Measurements from ENCODE around the gene TMEM132A. TPM values are rescaled to one million over a fixed set of nuclear protein-coding genes. Genes with fewer than 3 reads are reported as not detected.
A peak's percentile ranks its signal among the peaks of the same experiment; 100 is the strongest.

TMEM132A gene, protein sequence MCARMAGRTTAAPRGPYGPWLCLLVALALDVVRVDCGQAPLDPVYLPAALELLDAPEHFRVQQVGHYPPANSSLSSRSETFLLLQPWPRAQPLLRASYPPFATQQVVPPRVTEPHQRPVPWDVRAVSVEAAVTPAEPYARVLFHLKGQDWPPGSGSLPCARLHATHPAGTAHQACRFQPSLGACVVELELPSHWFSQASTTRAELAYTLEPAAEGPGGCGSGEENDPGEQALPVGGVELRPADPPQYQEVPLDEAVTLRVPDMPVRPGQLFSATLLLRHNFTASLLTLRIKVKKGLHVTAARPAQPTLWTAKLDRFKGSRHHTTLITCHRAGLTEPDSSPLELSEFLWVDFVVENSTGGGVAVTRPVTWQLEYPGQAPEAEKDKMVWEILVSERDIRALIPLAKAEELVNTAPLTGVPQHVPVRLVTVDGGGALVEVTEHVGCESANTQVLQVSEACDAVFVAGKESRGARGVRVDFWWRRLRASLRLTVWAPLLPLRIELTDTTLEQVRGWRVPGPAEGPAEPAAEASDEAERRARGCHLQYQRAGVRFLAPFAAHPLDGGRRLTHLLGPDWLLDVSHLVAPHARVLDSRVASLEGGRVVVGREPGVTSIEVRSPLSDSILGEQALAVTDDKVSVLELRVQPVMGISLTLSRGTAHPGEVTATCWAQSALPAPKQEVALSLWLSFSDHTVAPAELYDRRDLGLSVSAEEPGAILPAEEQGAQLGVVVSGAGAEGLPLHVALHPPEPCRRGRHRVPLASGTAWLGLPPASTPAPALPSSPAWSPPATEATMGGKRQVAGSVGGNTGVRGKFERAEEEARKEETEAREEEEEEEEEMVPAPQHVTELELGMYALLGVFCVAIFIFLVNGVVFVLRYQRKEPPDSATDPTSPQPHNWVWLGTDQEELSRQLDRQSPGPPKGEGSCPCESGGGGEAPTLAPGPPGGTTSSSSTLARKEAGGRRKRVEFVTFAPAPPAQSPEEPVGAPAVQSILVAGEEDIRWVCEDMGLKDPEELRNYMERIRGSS
- total RNA-seq: 10 to 100 TPM in 1 of 4 donors, 1 to 10 TPM in 3; 5.1 to 10.2 (median 7.0) TPM
- polyA plus RNA-seq: 6.8 TPM
- long read RNA-seq, donor 1, partial matches to known transcripts: 14 of 19 reads
- long read RNA-seq, donor 1, other reads (novel, unspliced or antisense): 4 of 19 reads
- long read RNA-seq, donor 2, partial matches to known transcripts: 5 of 7 reads
- long read RNA-seq, donor 2, other reads (novel, unspliced or antisense): 2 of 7 reads
- long read RNA-seq, donor 3, partial matches to known transcripts: 7 of 8 reads
- long read RNA-seq, donor 3, other reads (novel, unspliced or antisense): 1 of 8 reads
- long read RNA-seq, donor 4, partial matches to known transcripts: 2 of 5 reads
- long read RNA-seq, donor 4, other reads (novel, unspliced or antisense): 0 of 5 reads

DNA sequence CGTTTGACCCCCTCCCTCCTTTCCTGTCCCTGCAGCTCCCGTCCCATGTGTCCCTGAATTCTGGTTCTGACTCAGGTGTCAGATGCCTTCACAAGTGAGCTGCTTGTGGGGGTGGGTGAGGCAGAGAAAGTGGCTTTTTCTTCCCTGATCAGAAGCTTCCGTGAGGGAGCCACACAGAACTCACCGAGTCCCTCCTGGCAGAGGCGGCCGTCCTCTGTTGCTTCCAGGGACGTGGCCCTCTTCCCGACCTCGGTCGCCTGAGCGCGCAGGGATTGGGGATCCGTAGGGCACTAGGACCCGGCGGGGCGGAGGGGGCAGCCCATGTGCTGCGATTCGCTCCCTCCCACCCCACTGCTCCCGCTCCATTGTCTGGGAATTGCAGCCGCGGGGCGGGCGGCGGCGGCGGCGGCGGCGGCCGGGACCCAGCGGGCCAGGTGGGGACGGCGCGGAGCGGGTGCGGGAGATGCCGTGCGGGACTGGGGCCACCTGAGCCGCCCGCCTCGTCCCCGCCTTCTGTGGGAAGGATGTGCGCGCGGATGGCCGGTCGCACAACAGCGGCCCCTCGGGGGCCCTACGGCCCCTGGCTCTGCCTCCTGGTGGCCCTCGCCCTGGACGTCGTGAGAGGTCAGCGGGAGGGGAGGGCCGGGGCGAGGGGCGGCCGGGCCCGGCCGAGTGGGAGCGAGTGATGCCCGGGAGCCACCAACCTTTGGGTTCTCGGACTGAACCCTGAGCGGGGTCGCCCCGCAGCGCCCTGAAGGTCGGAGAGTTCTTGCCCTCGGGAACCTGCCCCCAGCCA lies at the start of gene TMEM132A:
Gene TMEM132A (plus strand): TSS at position 351 of the 796 bp plus-strand sequence. CDS start 174 bp downstream, at position 525.
- intact Hi-C loops (cut with DNase I): no loop called here
- Histone ChIP-seq H3K9me3 (ENCODE audit: control insufficient read depth, low read length) (no peaks in the 10 kb centered on the region), H3K27ac (ENCODE audit: low read length) (no peak within 1 kb of the TSS), H3K4me1 (ENCODE audit: control insufficient read depth, insufficient read depth, low read length) (peaks cover 9% of the 10 kb centered on the region), H3K4me3 (ENCODE audit: low read length) (peak within 1 kb of the TSS; percentile 68), H3K27me3 (ENCODE audit: control insufficient read depth, insufficient read depth) (no peaks in the 10 kb centered on the region)
- DNase-seq: peak; percentile 82 to 91 (median 87)
- peak; percentile 84 to 90 for ATAC-seq
- WGBS: under 1% methylated on average over 68 of the region's 69 CpGs

DNA sequence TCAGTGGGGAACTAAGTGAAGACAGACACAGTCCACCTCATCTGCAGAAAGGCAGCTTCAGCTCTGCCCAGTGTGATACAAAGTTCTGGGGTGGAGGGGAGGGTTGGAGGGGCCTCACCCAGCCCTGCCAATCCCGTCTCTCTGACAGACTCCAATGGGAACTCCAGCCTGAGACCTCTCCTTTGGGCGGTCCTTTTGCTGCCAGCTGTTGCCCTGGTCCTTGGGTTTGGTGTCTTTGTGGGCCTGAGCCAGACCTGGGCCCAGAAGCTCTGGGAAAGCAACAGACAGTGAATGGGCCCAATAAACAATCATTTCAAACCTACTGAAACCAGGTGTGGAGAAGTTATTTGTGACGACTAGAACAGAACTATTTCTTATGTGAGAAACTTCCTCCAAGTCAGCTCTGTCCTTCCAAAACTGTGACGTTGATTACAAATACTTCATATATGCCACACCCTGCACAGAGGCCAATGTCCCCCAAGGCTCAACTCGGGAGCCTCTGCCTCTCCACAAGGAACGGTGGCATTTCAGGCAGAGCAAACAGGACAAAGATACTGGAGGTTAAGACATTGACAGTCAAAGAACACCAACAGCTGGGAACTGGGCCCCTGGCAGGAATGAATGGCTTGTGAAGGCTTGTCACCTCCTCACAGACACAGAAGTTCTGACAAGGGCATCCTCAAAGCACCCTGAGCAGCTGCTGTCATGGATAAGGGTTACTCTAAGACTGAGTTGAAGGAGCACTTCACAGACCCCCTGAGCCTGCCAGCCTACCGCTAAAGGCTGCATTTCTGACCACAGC lies 48.7 kb upstream of the TMEM132A start:
- no peak for ATAC-seq
- peak in 1 of 3 donors; percentile 10 for DNase-seq
- WGBS: 75% methylated on average over 7 of the region's 7 CpGs
- Histone ChIP-seq H3K4me3 (ENCODE audit: low read length) (no peak overlapping the region), H3K4me1 (ENCODE audit: control insufficient read depth, insufficient read depth, low read length) (peaks cover 13% of the 10 kb centered on the region), H3K27me3 (ENCODE audit: control insufficient read depth, insufficient read depth) (no peaks in the 10 kb centered on the region), H3K9me3 (ENCODE audit: control insufficient read depth, low read length) (no peaks in the 10 kb centered on the region), H3K27ac (ENCODE audit: low read length) (no peak overlapping the region)
- intact Hi-C loops (cut with DNase I): no loop called here

DNA sequence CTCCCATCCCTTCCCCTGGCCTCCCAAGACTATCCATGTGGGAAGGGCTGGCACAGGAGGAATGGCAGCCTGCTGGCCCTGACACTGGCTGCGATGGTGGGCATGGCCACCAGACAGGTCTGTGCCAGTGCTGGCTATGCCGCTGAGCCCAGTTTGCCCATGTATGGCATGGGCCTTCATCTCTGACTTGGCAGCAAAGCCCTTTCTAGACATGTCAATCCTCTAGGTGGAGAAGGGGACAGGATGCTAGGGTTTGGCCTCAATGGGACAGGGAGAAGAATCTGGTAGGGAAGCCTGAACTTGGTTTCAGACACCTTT lies 48.1 kb upstream of the TMEM132A start:
- H3K27ac ChIP-seq (ENCODE audit: low read length): no peak overlapping the region
- H3K4me1 ChIP-seq (ENCODE audit: control insufficient read depth, insufficient read depth, low read length): peaks cover 8% of the 10 kb centered on the region
- 100% methylated on average over 2 of the region's 2 CpGs for WGBS

DNA sequence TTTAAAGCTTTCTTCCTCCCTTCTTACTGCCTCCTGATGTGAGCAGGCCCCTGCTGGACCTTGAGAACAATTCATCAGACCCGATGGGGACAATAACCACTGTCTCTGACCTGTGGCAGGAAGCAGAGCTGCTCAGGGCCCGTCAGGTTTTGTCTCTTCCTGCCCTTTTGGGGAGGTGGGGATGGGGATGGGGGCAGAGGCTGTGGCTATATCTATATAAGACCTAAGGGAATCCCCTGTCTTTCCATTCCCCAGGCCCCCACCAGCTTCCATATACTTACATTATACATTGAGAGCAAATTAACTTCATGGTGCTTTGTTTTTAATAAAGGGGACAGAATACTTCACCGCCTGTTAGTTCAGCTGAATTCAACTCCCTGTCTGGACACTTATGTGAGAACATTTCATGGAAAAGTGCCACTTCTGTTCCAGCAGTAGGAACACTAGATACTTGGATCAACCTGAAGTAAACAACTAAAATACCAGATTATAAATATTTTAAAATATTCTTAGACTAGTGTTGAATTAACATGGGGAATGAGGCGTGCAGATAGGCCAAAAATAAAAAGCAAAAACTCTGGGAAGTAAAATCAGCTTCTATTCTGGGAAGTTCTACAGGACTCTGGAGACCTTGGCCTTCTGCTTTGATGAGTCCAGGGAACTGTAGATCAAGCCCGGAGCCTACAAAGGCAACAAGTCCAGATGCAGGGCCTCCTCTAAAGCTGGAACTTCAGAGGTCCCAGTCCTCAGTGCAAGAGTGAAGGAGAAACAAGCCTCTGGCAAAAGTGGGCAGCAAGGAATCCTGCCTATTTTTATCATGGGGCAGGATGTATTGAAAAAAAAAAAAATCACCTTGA lies 45.8 kb upstream of the TMEM132A start:
- Histone ChIP-seq H3K4me3 (ENCODE audit: low read length) (no peak overlapping the region), H3K9me3 (ENCODE audit: control insufficient read depth, low read length) (no peaks in the 10 kb centered on the region), H3K27me3 (ENCODE audit: control insufficient read depth, insufficient read depth) (no peaks in the 10 kb centered on the region), H3K4me1 (ENCODE audit: control insufficient read depth, insufficient read depth, low read length) (no peaks in the 10 kb centered on the region), H3K27ac (ENCODE audit: low read length) (no peak overlapping the region)
- ATAC-seq: peak in 1 of 2 donors; percentile 66
- DNase-seq: peak in 1 of 3 donors; percentile 13
- intact Hi-C loops (cut with DNase I): no loop called here
- whole genome bisulfite sequencing: 51% methylated on average over 5 of the region's 5 CpGs

More for the DNA sequence above, 48.1 kb upstream of the TMEM132A start:
- H3K9me3 ChIP-seq (ENCODE audit: control insufficient read depth, low read length): no peaks in the 10 kb centered on the region
- H3K27me3 ChIP-seq (ENCODE audit: control insufficient read depth, insufficient read depth): no peaks in the 10 kb centered on the region
- no peak overlapping the region for H3K4me3 ChIP-seq (ENCODE audit: low read length)
- DNase-seq: peak in 1 of 3 donors; percentile 10
- no peak for ATAC-seq
- intact Hi-C loops (cut with DNase I): no loop called here

DNA sequence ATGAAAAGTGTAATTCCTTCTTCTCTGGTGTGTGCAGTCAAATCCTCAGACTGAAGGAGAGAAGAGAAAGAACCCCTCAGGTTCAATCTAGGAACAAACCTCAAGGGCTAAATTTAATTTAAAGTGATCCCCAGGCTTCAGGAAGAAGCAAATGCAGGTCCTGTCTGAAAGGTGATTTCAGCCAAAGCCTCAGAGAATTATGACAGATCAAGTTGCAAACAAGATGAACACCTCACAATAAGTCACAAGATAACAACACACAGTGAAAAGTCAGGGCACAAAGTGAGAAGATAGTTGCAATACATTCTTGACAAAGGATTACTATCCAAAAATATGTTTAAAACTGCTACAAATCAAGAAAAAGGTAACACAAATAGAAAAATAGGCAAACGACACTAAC lies 45.2 kb upstream of the TMEM132A start:
- Histone ChIP-seq H3K4me1 (ENCODE audit: control insufficient read depth, insufficient read depth, low read length) (no peaks in the 10 kb centered on the region), H3K9me3 (ENCODE audit: control insufficient read depth, low read length) (no peaks in the 10 kb centered on the region), H3K27ac (ENCODE audit: low read length) (no peak overlapping the region), H3K4me3 (ENCODE audit: low read length) (no peak overlapping the region), H3K27me3 (ENCODE audit: control insufficient read depth, insufficient read depth) (no peaks in the 10 kb centered on the region)
- DNase-seq: no peak
- 81% methylated on average over 1 of the region's 1 CpG for WGBS
- intact Hi-C loops (cut with DNase I): no loop called here
- no peak for ATAC-seq

DNA sequence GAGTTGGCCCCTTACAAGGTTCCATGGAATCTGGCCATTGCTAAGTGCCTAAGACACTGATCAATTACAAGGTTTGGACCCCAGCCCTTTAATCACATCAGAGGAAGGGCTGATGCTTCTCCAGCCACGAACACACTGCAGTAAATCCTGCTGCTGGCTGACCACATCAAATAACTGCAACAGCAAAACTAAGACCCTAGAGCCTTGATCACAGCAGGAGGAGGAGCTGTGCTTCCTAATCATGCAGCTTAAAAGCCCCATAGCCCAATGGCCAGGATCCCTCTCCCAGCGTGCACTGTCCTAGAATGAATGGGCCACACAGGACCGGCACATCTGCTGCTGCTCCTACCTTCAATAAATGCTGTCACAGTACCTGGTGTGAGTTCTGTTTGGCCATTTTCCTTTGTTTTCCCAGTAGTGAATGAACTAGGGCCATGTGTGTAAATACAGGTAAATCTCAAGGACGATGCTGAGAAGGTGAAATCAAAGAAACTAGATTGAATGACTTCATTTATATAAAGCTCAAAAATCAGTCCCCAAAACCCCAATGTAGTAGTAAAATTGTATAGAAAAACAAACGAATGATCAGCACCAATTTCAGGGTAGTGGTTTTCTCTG lies 44.2 kb upstream of the TMEM132A start:
- no peak for ATAC-seq
- H3K9me3 ChIP-seq (ENCODE audit: control insufficient read depth, low read length): no peaks in the 10 kb centered on the region
- WGBS: 91% methylated on average over 5 of the region's 5 CpGs
- intact Hi-C loops (cut with DNase I): no loop called here
- no peaks in the 10 kb centered on the region for H3K27me3 ChIP-seq (ENCODE audit: control insufficient read depth, insufficient read depth)
- H3K4me1 ChIP-seq (ENCODE audit: control insufficient read depth, insufficient read depth, low read length): no peaks in the 10 kb centered on the region
- peak in 1 of 3 donors; percentile 1 for DNase-seq
- H3K4me3 ChIP-seq (ENCODE audit: low read length): no peak overlapping the region
- no peak overlapping the region for H3K27ac ChIP-seq (ENCODE audit: low read length)

DNA sequence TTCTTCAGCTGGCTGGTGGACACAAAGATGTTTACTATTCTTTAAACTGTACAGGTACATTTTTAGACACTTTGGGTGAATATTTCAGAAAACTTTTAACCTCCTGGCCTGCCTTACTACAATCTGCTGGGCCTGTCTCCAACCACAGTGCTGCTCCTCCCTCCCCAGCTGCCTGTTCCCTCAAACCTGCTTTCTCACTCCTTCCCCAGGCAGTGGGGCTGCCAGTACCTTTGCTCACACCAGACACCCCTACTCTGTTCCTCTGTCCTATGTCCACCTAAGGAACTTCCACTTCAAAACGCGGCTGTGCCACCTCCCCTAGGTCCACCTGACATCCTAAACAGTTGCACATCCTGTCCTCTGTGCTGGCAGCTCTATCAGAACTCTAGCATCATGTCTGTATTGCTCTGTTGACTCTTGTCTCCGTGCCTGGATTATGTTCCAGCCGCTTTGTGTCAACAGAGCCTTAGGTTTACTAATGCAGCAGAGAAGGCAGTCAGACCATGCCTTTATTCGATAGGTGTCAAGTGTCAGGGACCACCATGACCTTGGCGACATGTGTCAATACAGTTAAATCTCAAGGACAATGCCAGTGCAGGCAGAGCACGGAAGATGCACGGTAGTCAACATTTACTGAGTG lies 43.5 kb upstream of the TMEM132A start:
- no peak overlapping the region for H3K4me3 ChIP-seq (ENCODE audit: low read length)
- no peaks in the 10 kb centered on the region for H3K27me3 ChIP-seq (ENCODE audit: control insufficient read depth, insufficient read depth)
- DNase-seq (peak in 1 of 3 donors; percentile 1), ATAC-seq (no peak)
- H3K9me3 ChIP-seq (ENCODE audit: control insufficient read depth, low read length): no peaks in the 10 kb centered on the region
- 82% methylated on average over 8 of the region's 8 CpGs for WGBS
- no peak overlapping the region for H3K27ac ChIP-seq (ENCODE audit: low read length)
- intact Hi-C loops (cut with DNase I): no loop called here
- H3K4me1 ChIP-seq (ENCODE audit: control insufficient read depth, insufficient read depth, low read length): no peaks in the 10 kb centered on the region

DNA sequence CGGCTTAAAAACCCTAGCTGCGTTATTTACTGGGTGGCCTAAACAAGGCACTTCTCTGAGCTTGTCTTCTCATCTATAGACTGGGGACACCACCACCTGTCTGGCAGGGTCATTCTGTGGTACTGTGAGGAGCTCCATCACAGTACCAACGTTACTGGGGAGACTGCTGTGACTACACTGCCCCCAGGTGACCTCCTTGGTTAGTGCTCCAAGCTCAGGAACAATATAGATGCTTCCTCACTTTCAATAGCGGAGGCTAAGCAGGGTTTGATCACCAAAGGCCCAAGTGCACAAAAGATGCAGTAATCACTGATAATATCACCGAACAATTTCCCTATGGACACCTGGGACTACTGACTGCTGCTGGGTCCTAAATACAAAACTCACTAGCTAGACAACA lies 36.7 kb upstream of the TMEM132A start:
- no peak overlapping the region for H3K4me3 ChIP-seq (ENCODE audit: low read length)
- peaks cover 6% of the 10 kb centered on the region for H3K4me1 ChIP-seq (ENCODE audit: control insufficient read depth, insufficient read depth, low read length)
- DNase-seq (peak in 1 of 3 donors; percentile 55), ATAC-seq (peak; percentile 72 to 73)
- 62% methylated on average over 5 of the region's 5 CpGs for WGBS
- H3K9me3 ChIP-seq (ENCODE audit: control insufficient read depth, low read length): no peaks in the 10 kb centered on the region
- no peaks in the 10 kb centered on the region for H3K27me3 ChIP-seq (ENCODE audit: control insufficient read depth, insufficient read depth)
- intact Hi-C loops (cut with DNase I): loop anchor here in 1 of 4 donors (5.0 kb wide), 1 partner anchor 55 kb away; no protein-coding TSS in a partner anchor
- H3K27ac ChIP-seq (ENCODE audit: low read length): no peak overlapping the region
